Neural progenitor cell (in vitro differentiated cells): Measurements from ENCODE around the gene RARA. TPM values are rescaled to one million over a fixed set of nuclear protein-coding genes. Genes with fewer than 3 reads are reported as not detected.
"Not testable (repeated sequence)": the region's sequence is repeated elsewhere in the genome, so short reads cannot be mapped to it uniquely, and the experiment has no call there.

Experiments
- DNase-seq: peaks from one replicate; pipeline ENCODE4 v3.0.0-alpha.2; 2016; ENCODE audit warnings: low spot score
- H2AFZ ChIP-seq: fragments of 200-600 bp; sonication (generic); replicated peaks from 2 replicates; pipeline ENCODE4 v1.6.1; 2016; ENCODE audit warnings: antibody characterized with exemption
- H3F3A ChIP-seq: fragments of 200-600 bp; sonication (generic); 2 replicates; pipeline ENCODE4 v1.6.1; 2016; ENCODE audit warnings: antibody characterized with exemption, low read depth
- H3K27ac ChIP-seq: fragments of 200-600 bp; sonication (generic); 2 replicates; pipeline ENCODE4 v1.5.1; 2016; ENCODE audit warnings: mild to moderate bottlenecking
- H3K27me3 ChIP-seq: fragments of 200-600 bp; sonication (generic); 2 replicates; pipeline ENCODE4 v1.6.1; 2016; ENCODE audit warnings: mild to moderate bottlenecking, moderate library complexity
- H3K36me3 ChIP-seq: fragments of 200-600 bp; sonication (generic); 2 replicates; pipeline ENCODE4 v1.5.1; 2016
- H3K4me1 ChIP-seq: fragments of 200-600 bp; sonication (generic); 2 replicates; pipeline ENCODE4 v1.6.1; 2016; ENCODE audit warnings: mixed run types
- H3K4me2 ChIP-seq: fragments of 200-600 bp; sonication (generic); 2 replicates; pipeline ENCODE4 v1.6.1; 2016
- H3K4me3 ChIP-seq: fragments of 200-600 bp; sonication (generic); 2 replicates; pipeline ENCODE4 v1.5.1; 2016
- H3K79me2 ChIP-seq: fragments of 200-600 bp; sonication (generic); 2 replicates; pipeline ENCODE4 v1.6.1; 2016; ENCODE audit warnings: low read depth
- H3K9ac ChIP-seq: fragments of 200-600 bp; sonication (generic); 2 replicates; pipeline ENCODE4 v1.6.1; 2016
- H3K9me3 ChIP-seq: fragments of 200-600 bp; sonication (generic); 2 replicates; pipeline ENCODE4 v1.5.1; 2016; ENCODE audit warnings: low read depth
- H4K20me1 ChIP-seq: fragments of 200-600 bp; sonication (generic); 2 replicates; pipeline ENCODE4 v1.6.1; 2016; ENCODE audit warnings: low read depth
- H3K27ac Mint-ChIP-seq: 3 replicates; pipeline ENCODE4 v1.8.0; 2021; ENCODE audit warnings: mixed read lengths
- H3K27me3 Mint-ChIP-seq: 2 replicates; pipeline ENCODE4 v1.8.0; 2022; ENCODE audit warnings: low read depth, mild to moderate bottlenecking, inconsistent platforms, moderate library complexity, mixed read lengths; ENCODE audit not compliant: insufficient read depth
- H3K36me3 Mint-ChIP-seq: 3 replicates; pipeline ENCODE4 v1.8.0; 2021; ENCODE audit warnings: mixed read lengths
- H3K4me1 Mint-ChIP-seq: 3 replicates; pipeline ENCODE4 v1.8.0; 2021; ENCODE audit warnings: mixed read lengths
- H3K4me3 Mint-ChIP-seq: 3 replicates; pipeline ENCODE4 v1.8.0; 2021; ENCODE audit warnings: mild to moderate bottlenecking, moderate library complexity, mixed read lengths
- H3K9me3 Mint-ChIP-seq: 3 replicates; pipeline ENCODE4 v1.8.0; 2020; ENCODE audit warnings: mixed read lengths
- CTCF ChIP-seq: fragments of 200-600 bp; sonication (generic); IDR thresholded peaks from 2 replicates; pipeline ENCODE4 v1.5.1; 2017; ENCODE audit warnings: antibody characterized with exemption, mild to moderate bottlenecking
- EZH2 ChIP-seq: fragments of 200-600 bp; sonication (generic); IDR thresholded peaks from 2 replicates; pipeline ENCODE4 v1.6.1; 2017; ENCODE audit warnings: antibody characterized with exemption, mild to moderate bottlenecking, moderate library complexity
- EZH2phosphoT487 ChIP-seq: fragments of 200-600 bp; sonication (generic); IDR thresholded peaks from 2 replicates; pipeline ENCODE4 v1.6.1; 2017; ENCODE audit warnings: antibody characterized with exemption
- total RNA-seq: library from RNA; depleted of rRNA; stranded (reverse); fragments of >200 nt; gene quantifications from 2 replicates; pipeline ENCODE4 v1.2.3, GENCODE V29; 2015; ENCODE audit warnings: low replicate concordance

RARA gene
- total RNA-seq, 1 donor from 2014 or later = 9.0 TPM

GRCh38 chr17:40303009-40303657 is 5.8 kb upstream of the RARA start:
- Histone ChIP-seq H3F3A (peaks cover 62% of the 10 kb centered on the region), H3K4me3 (no peak overlapping the region), H2AFZ (no peak overlapping the region), H4K20me1 (peaks cover 25% of the 10 kb centered on the region), H3K9ac (no peak overlapping the region), H3K4me2 (no peak overlapping the region), H3K27ac (no peak overlapping the region), H3K36me3 (no peaks in the 10 kb centered on the region), H3K4me1 (peaks cover 23% of the 10 kb centered on the region), H3K79me2 (no peaks in the 10 kb centered on the region), H3K27me3 (no peaks in the 10 kb centered on the region), H3K9me3 (no peaks in the 10 kb centered on the region)
- no peak overlapping the region for H3K27ac Mint-ChIP-seq
- H3K4me3 Mint-ChIP-seq = no peak overlapping the region
- DNase-seq = peak; percentile 63
- peaks cover 15% of the 10 kb centered on the region for H3K4me1 Mint-ChIP-seq
- H3K36me3 Mint-ChIP-seq = peaks cover 6% of the 10 kb centered on the region
- H3K9me3 Mint-ChIP-seq = no peaks in the 10 kb centered on the region
- TF ChIP-seq EZH2 = no peak
- no peak for TF ChIP-seq EZH2phosphoT487
- peak; percentile 81 for TF ChIP-seq CTCF
- H3K27me3 Mint-ChIP-seq = no peaks in the 10 kb centered on the region

- H3K27ac ChIP-seq = no peak overlapping the region
- no peaks in the 10 kb centered on the region for H3K27me3 Mint-ChIP-seq
- no peak overlapping the region for H2AFZ ChIP-seq
- no peak overlapping the region for H3K9ac ChIP-seq
- H3K79me2 ChIP-seq = no peaks in the 10 kb centered on the region
- H3K27me3 ChIP-seq = no peaks in the 10 kb centered on the region
- H3K36me3 Mint-ChIP-seq = peaks cover 4% of the 10 kb centered on the region
- peaks cover 21% of the 10 kb centered on the region for H4K20me1 ChIP-seq
- no peak overlapping the region for H3K27ac Mint-ChIP-seq
- H3K4me1 ChIP-seq = peaks cover 31% of the 10 kb centered on the region
- DNase-seq = no peak
- H3F3A ChIP-seq = peaks cover 64% of the 10 kb centered on the region
- no peak overlapping the region for H3K4me2 ChIP-seq
- H3K4me1 Mint-ChIP-seq = peaks cover 15% of the 10 kb centered on the region
- no peaks in the 10 kb centered on the region for H3K9me3 Mint-ChIP-seq
- no peak overlapping the region for H3K4me3 ChIP-seq
- TF ChIP-seq EZH2 = no peak
- no peaks in the 10 kb centered on the region for H3K9me3 ChIP-seq
- H3K4me3 Mint-ChIP-seq = no peak overlapping the region
- H3K36me3 ChIP-seq = no peaks in the 10 kb centered on the region
Measured at GRCh38 chr17:40303708-40304551, 5.0 kb upstream of the RARA start.

- not testable (repeated sequence) for H3K4me2 ChIP-seq
Measured at GRCh38 chr17:40304552-40304863, 4.5 kb upstream of the RARA start.

GRCh38 chr17:40304866-40305265 is 4.1 kb upstream of the RARA start:
- Histone ChIP-seq H3F3A (peaks cover 64% of the 10 kb centered on the region), H3K4me1 (peaks cover 37% of the 10 kb centered on the region), H4K20me1 (peaks cover 21% of the 10 kb centered on the region)
- peaks cover 15% of the 10 kb centered on the region for H3K4me1 Mint-ChIP-seq
- H3K4me3 ChIP-seq, H3K9me3 Mint-ChIP-seq, H2AFZ ChIP-seq, H3K9me3 ChIP-seq, H3K36me3 ChIP-seq, H3K79me2 ChIP-seq, DNase-seq, H3K27me3 Mint-ChIP-seq, H3K9ac ChIP-seq, H3K27ac Mint-ChIP-seq, H3K36me3 Mint-ChIP-seq, H3K4me3 Mint-ChIP-seq, H3K27ac ChIP-seq, H3K4me2 ChIP-seq, H3K27me3 ChIP-seq: not testable (repeated sequence)

More at GRCh38 chr17:40304552-40304863, 4.5 kb upstream of the RARA start:
- not testable (repeated sequence) for H2AFZ ChIP-seq, H3K9me3 Mint-ChIP-seq, H3K79me2 ChIP-seq, H3K9ac ChIP-seq, H3K27ac ChIP-seq, DNase-seq, H3K27ac Mint-ChIP-seq, H3K36me3 Mint-ChIP-seq, H3K9me3 ChIP-seq, H3K27me3 Mint-ChIP-seq, H3K27me3 ChIP-seq, H3K4me3 ChIP-seq, H3K36me3 ChIP-seq, H3K4me3 Mint-ChIP-seq
- Histone ChIP-seq H3K4me1 (peaks cover 33% of the 10 kb centered on the region), H3F3A (peaks cover 64% of the 10 kb centered on the region), H4K20me1 (peaks cover 21% of the 10 kb centered on the region)
- peaks cover 15% of the 10 kb centered on the region for H3K4me1 Mint-ChIP-seq
